GM04504 (cell line): Measurements from ENCODE around the gene F10.

Experiments used
- DNase-seq: peaks from one replicate; pipeline ENCODE4 v3.0.0-alpha.2; 2012; ENCODE audit warnings: low read depth

The F10 gene

GRCh38 chr13:113117335-113117872 lies 5.2 kb upstream of the F10 start:
- no peak for DNase-seq

DNA sequence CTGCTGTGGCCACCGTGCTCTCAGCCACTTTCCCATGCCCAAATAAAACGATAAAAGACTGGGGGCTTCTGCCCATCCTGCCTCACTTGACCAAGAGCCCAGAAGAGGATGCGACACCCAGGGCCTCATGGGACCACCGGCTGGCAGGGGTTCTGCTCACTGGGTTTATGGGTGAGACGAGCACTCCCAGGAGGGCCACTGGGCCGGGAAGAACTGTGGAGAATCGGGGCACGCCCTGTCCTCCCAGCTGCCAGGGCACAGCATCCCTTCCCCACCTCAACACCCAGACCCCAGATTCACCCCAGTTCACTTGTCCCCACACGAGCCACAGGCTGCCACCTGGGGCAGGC lies 4.7 kb upstream of the F10 start:
- DNase-seq, result no peak

DNA sequence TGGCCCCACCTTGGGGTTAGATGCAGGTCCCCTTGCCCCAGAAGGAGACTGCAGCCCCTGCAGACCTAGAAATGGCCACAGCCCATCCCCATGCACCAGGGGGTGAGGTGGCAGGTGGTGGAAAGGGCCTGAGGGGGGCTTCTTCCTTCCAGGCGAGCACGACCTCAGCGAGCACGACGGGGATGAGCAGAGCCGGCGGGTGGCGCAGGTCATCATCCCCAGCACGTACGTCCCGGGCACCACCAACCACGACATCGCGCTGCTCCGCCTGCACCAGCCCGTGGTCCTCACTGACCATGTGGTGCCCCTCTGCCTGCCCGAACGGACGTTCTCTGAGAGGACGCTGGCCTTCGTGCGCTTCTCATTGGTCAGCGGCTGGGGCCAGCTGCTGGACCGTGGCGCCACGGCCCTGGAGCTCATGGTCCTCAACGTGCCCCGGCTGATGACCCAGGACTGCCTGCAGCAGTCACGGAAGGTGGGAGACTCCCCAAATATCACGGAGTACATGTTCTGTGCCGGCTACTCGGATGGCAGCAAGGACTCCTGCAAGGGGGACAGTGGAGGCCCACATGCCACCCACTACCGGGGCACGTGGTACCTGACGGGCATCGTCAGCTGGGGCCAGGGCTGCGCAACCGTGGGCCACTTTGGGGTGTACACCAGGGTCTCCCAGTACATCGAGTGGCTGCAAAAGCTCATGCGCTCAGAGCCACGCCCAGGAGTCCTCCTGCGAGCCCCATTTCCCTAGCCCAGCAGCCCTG lies 4.2 kb upstream of the F10 start:
- DNase-seq, result no peak

DNA sequence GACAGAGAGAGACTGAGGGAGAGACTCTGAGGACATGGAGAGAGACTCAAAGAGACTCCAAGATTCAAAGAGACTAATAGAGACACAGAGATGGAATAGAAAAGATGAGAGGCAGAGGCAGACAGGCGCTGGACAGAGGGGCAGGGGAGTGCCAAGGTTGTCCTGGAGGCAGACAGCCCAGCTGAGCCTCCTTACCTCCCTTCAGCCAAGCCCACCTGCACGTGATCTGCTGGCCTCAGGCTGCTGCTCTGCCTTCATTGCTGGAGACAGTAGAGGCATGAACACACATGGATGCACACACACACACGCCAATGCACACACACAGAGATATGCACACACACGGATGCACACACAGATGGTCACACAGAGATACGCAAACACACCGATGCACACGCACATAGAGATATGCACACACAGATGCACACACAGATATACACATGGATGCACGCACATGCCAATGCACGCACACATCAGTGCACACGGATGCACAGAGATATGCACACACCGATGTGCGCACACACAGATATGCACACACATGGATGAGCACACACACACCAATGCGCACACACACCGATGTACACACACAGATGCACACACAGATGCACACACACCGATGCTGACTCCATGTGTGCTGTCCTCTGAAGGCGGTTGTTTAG lies 3.3 kb upstream of the F10 start:
- no peak for DNase-seq

- DNase-seq, result no peak
Measured at GRCh38 chr13:113119822-113120189, 2.8 kb upstream of the F10 start.

DNA sequence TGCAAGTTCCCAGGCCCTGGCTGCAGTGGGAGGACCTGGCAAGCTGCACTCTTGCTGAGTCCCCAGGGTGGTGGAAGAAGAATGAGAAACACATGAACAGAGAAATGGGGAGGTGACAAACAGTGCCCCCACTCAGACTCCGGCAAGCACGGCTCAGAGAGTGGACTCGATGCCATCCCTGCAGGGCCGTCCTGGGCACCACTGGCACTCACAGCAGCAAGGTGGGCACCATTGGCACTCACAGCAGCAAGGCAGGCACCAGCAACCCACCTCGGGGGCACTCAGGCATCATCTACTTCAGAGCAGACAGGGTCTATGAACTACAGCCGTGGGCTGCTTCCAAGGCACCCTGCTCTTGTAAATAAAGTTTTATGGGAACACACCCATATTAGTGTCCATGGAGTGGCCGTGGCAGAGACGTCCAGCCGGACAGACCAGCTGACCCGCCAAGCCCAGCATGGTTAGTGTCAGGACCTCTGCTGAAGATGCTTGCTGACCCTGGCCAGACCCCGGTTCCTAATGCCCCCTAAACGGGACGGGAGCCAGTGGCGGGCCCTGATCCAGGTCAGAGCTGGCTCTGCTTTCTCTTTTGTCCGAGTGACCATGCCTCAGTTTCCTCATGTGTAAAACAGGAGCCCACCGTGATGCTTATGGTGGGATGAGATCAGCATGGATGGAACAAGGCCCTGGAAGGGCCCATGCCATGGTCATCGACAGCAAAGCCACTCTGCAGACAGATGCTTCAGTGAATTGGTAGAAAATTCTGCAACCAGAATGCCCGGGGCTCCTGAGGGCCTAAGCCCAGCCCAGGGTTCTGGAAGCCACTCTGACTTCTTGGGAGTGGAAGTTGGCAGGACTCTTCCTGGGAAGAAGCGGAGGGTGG lies 2.1 kb upstream of the F10 start:
- no peak for DNase-seq

- DNase-seq, result no peak
Measured at GRCh38 chr13:113121183-113121927, 1.2 kb upstream of the F10 start.

DNA sequence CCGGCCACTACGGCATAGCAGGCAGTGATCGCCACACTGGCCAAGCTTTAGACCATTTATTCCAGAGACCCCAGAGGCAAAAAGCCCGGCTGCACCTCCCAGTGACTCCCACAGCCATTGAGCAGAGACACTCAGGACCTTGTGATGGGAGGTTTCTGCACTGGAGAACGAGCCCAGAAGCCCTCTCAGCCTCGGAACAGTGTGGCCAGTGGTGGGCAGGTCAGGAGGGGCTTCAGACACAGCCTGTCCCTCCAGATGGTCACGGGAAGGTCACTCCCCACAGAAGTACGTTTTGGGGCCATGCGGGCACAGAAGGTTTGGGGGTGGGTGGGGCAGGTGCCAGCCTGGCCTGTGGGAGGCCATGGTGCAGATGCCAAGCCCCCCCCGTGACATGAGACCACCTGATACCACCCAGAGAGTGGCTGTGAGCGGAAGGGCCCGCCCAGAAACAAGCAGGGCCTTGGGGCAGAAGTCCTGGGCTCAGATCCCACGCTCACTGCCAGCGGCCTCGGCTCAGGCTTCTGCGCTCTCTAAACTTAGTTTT lies 599 bp upstream of the F10 start:
- no peak for DNase-seq

DNA sequence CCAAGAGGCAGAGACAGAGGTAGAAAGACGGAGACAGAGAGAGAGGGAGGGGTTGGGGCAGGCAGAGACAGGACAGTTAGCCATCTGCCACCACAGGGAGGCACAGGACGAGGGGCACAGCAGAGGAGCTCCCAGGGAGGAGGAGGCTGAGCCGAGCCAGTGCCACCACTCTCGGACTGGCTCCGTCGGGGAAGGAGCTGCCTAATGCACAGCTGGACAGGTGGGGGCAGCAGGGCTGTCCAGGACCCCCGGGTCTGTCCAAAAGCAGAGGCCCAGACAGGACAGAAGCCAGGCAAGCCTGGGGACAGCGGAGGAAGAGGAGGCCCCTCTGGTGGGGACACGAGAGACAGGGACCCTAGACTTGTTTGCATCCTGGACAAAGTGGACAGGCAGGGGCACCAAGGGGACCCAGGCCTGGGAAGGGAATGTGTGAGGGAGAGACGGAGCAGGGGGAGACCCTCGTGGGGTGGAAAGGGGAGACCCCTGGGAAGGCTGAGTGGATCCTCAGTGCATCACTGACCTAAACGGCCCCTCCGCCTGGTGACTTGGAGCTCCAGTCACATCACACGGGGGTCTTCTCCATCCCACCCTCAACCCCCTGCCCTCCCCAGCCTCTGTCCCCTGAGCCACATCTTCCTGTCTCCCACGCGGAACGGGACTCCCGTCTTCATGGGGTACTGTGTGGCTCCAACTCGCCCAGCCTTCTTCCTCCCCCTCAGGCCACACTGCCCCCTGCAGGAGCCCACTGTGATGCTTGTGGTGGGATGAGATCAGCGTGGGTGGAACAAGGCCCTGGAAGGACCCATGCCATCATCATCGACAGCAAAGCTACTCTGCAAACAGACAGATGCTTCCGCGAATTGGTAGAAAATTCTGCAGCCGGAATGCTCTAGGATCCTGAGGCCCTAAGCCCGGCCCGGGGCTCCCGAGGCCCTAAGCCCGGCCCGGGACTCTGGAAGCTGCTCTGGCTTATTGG lies 915 bp downstream of the F10 start:
- DNase-seq, result no peak

DNA sequence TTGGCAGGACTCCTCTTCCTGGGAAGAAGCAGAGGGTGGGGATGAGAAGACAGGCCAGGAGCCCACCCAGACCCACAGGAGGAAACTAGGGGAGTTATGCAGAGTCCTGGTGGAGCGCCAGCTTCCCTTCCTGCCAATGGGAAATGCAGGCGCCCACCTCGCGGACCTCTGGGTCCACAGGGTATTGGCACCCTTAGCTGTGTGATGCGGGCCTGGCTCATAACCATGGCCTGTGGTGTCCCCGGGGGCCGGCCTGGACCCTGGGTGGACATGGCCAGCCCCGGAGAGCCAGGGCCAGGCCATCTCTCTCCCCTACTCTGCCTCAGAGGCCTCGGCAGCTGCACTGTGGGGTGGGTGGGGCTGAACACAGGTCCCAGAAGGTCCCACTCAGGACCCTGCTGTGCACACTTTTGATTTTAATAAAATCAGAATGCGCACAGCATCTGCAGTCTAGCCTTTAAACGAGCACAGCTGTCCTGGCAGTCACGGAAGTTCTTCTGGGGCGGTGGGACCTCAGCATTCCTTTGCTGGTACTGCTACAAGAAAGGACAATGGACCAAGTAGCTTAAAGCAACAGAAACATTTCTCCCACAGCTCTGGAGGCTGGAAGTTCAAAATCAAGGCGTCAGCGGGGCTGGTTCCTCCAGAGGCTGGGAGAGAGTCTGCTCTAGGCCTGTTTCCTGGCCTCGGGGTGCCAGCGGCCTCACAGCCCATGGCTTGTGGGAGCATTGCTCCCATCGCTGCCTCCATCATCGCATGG lies 1.8 kb downstream of the F10 start:
- DNase-seq, result no peak

GRCh38 chr13:113125506-113126264 lies 3.1 kb downstream of the F10 start:
- no peak for DNase-seq

GRCh38 chr13:113126265-113127150 lies 3.9 kb downstream of the F10 start:
- no peak for DNase-seq

DNA sequence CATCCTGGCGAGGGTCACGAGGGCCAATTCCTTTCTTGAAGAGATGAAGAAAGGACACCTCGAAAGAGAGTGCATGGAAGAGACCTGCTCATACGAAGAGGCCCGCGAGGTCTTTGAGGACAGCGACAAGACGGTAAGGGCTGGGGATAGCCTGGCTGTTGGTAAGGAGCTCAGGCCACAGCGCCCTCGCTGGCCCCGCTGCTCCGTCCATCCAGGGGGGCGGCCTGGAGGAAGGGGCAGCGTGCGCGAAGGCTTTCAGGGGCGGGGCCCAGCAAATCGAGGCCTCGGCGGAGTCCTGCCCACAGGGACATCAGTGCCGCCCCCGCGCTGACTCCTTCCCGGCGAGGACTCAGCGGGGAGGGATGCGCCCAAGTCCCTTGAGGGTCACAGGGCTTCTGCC lies 6.9 kb downstream of the F10 start:
- DNase-seq, result no peak

GRCh38 chr13:113129921-113130750 lies 7.5 kb downstream of the F10 start:
- DNase-seq, result no peak

DNA sequence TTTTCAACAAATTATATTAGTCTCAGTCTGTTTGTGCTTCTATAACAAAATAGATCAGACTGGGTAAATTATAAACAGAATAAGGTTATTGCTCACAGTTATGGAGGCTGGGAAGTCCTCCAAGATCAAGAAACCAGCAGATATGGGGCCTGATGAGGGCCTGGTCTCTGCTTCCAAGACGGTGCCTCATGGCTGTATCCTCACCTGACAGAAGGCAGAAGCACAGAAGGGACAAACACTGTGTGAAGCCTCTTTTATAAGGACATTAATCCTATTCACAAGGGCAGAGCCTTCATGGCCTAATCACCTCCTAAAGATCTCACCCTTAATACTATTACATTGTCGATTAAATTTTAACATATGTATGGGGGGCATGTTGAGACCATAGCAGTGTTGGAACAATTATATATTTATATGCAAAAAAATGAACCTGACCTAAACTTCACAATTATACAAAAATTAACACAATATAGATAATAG lies 12.7 kb downstream of the F10 start:
- no peak for DNase-seq

DNA sequence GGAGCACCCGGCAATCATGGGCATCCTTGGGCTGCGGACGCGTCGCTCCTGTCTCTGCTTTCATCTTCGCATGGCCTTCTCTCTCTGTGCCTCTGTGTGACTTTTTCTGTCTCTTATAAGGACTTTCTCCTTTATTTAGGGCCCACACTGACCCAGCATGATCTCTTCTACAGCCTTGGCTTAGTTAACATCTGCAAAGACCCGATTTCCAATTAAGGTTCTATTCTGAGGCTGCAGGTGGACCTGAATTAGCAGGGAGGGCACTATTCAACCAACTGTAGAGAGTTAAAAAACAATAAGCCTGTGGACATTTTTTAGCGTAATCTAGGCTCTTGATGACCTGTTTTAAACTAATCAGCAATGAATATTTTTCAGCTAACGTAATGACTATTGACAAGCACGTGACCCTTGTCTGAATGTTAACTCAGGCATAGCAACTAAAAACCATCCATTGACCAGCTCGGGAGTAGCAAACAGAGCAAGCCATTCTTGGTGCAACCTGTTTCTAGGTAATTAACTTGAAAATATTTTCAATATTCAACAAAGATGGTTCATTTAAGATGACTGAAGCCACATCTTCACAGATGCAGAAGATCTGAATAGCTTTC lies 15.2 kb downstream of the F10 start:
- DNase-seq, result no peak
